BJ (cell line): ENCODE data around the gene UBE2QL1. TPM values are rescaled to one million over a fixed set of nuclear protein-coding genes. Genes with fewer than 3 reads are reported as not detected.

Source experiments
- CTCF ChIA-PET: fragments of 350-600 bp; formaldehyde crosslinking; extraction: SDS; loops from one replicate; lab custom pipeline; 2021; ENCODE audit warnings: antibody characterized with exemption, inconsistent platforms; lab: Yijun Ruan, JAX
- POLR2A ChIA-PET: fragments of 300-600 bp; sonication (Branson Sonifier 250); formaldehyde crosslinking; extraction: SDS; loops from one replicate; lab custom pipeline; 2021; ENCODE audit warnings: antibody characterized with exemption; lab: Charles Lee
- DNase-seq: peaks from one replicate; pipeline ENCODE4 v3.0.0-alpha.2; 2011; ENCODE audit warnings: low read depth
- H3K27me3 ChIP-seq: 2 replicates; pipeline ENCODE4 v1.6.0; 2011; ENCODE audit warnings: low read length; ENCODE audit not compliant: control insufficient read depth, insufficient read depth
- H3K36me3 ChIP-seq: 2 replicates; pipeline ENCODE4 v1.5.1; 2011; ENCODE audit warnings: low read length; ENCODE audit not compliant: control insufficient read depth, insufficient read depth
- H3K4me3 ChIP-seq: 2 replicates; pipeline ENCODE4 v1.5.1; 2011; ENCODE audit warnings: low read depth, mild to moderate bottlenecking, control low read depth, low read length
- polyA plus RNA-seq: library from polyadenylated mRNA; depleted of rRNA; stranded (reverse); fragments of >200 nt; gene quantifications from 2 replicates; pipeline ENCODE4 v1.2.3, GENCODE V29; 2011
- TF ChIP-seq, protein P1 (sequence below): IDR thresholded peaks from 2 replicates; pipeline ENCODE4 v1.5.1; 2011; ENCODE audit warnings: low read depth, mild to moderate bottlenecking, control low read depth, inconsistent platforms, low read length, moderate library complexity; ENCODE audit not compliant: insufficient read depth

The UBE2QL1 gene
- polyA plus RNA-seq, 1 experiment, result not detected

DNA sequence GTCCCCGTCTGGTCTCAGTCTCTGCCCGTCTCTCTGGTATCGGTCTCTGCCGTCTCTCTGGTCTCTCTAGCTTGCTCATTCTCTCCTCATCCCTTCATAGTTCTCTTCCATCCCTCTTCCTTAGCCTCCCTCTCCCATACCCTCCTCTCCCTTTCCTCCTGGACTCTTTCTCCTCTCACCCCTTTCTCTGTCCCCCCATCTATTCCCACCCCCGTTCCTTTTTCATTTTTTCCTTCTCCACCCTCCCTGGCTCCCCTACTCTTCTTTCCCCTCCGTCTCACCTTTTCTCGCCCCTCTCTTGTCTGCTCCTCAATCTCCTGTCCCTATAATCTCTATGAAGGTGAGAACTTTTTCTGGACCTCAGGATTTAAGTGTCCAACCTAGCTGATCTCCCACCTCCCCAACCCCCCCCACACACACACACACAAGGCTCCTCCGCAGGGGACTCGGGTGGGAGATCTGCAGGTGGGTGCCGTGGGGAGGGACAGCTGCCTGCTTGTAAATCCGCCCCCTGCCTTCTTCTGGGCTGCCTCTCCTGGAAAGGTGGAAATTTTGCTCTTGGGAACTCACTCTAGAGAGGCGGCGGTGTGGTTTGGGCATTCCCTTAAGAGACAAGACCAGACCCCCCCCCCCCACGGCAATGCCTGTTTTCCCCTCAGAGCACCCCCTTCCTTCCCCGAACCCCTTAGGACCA, 953 bp downstream of the UBE2QL1 start:
- ChIA-PET CTCF (interaction anchor here (0.6 kb wide), 1 partner anchor 475 kb away, joined by 4 read pairs; no protein-coding TSS in a partner anchor), POLR2A (no interaction called here)
- peaks cover 13% of the 10 kb centered on the region for H3K27me3 ChIP-seq

DNA sequence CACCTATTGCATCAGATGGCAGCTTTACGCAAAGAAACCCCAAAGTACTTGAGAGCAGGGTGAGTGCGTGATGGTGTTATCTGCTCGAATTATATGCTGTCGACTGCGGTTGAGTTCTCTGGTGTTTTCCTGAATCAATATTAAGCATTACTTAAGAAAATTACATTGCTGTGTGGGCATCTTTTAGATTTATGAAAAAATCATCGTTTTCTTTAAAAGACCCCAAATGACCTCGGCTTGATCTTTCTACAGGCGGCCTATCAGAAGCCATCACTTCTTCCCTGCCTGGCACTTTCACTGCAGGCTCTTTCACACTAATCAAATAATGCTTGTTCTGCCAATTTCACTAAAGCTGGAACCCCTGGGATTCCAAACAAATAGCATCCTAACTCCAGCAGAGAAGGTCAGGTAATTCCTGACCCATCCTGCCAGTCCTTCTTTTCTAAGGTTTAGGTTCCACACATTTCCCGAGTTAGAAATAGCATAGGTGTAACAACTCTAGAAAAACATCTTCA, 1.7 kb downstream of the UBE2QL1 start:
- no peaks in the 10 kb centered on the region for H3K36me3 ChIP-seq

More for the DNA sequence above, 953 bp downstream of the UBE2QL1 start:
- TF ChIP-seq, protein P1, sequence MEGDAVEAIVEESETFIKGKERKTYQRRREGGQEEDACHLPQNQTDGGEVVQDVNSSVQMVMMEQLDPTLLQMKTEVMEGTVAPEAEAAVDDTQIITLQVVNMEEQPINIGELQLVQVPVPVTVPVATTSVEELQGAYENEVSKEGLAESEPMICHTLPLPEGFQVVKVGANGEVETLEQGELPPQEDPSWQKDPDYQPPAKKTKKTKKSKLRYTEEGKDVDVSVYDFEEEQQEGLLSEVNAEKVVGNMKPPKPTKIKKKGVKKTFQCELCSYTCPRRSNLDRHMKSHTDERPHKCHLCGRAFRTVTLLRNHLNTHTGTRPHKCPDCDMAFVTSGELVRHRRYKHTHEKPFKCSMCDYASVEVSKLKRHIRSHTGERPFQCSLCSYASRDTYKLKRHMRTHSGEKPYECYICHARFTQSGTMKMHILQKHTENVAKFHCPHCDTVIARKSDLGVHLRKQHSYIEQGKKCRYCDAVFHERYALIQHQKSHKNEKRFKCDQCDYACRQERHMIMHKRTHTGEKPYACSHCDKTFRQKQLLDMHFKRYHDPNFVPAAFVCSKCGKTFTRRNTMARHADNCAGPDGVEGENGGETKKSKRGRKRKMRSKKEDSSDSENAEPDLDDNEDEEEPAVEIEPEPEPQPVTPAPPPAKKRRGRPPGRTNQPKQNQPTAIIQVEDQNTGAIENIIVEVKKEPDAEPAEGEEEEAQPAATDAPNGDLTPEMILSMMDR, result no peak
- no peaks in the 10 kb centered on the region for H3K36me3 ChIP-seq
- H3K4me3 ChIP-seq, result no peak overlapping the region
- DNase-seq, result no peak

DNA sequence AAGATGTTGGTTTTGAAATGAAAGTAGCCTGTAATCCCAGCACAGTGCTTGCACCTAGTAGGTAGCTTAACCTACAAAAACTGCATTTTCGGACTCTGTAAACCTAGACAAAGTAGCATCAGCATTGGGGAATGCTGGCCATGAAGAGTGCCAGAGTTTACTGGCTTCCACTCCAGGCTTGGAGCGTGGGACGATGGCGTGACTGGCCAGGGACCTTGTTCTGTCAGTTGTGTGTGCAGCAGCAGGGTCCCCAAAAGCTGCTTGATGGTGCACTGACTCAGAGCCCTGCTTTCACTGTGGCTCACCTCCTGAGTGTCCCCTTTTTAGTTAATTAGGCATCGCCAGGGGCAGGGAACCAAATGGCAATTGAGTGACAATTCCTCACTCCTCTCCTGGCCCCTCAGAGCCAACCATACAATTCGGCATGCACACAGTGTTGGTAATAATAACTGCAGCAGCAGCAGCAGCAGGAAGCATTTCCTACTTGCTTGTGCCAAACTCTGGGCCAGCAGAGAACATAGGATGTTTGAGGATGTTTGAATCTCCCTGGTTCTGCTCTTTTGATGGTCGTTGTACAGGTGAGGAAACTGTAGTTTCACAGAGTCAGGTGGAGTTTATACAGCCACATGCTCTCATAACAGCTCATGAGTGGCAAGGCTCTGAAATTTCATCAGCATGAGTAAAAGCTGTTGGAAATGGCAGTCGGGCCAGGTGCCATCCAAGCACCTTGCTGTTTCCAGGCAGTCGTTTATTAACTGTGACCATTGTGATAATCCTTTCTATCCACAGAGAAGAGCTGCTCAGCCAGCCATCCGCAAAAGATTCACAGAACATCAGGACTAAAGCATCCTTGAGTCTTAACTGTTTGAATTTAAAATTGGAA, 4.2 kb downstream of the UBE2QL1 start:
- CTCF ChIA-PET, result interaction anchor here (0.6 to 1.3 kb wide), 3 partner anchors 15 to 124 kb away, joined by 3 to 5 read pairs (median 3); no protein-coding TSS in a partner anchor
- no peak for DNase-seq
- peaks cover 13% of the 10 kb centered on the region for H3K27me3 ChIP-seq
- TF ChIP-seq, protein P1, result no peak
- POLR2A ChIA-PET, result no interaction called here
- no peak overlapping the region for H3K4me3 ChIP-seq
- no peaks in the 10 kb centered on the region for H3K36me3 ChIP-seq

More for the DNA sequence above, 1.7 kb downstream of the UBE2QL1 start:
- ChIA-PET CTCF (interaction anchor here (0.6 kb wide), 1 partner anchor 476 kb away, joined by 4 read pairs; no protein-coding TSS in a partner anchor), POLR2A (no interaction called here)
- Histone ChIP-seq H3K27me3 (peaks cover 13% of the 10 kb centered on the region), H3K4me3 (no peak overlapping the region)
- DNase-seq, result no peak
- TF ChIP-seq, protein P1, result no peak

DNA sequence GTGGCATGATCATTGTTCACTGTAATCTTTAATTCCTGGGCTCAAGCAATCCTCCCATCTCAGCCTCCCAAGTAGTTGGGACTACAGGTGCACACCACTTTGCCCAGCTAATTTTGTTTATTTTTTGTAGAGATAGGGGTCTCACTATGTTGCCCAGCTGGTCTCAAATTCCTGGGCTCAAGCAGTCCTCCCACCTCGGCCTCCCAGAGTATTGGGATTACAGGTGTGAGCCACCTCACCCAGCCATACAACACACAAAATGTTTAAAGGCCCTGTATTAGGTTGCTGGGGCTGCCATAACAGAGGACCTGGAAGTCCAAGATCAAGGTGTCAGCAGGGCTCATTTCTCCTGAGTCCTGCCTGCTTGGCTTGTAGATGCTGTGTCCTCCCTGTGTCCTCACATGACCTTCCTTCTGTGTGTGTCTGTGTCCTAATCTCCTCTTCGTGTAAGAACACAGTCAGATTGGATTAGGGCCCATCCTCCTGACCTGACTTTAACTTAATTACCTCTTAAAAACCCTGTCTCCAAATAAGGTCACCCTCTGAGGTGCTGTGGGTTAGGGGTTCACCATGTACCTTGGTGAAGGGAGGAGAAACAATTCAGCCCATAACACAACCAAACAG, 5.4 kb downstream of the UBE2QL1 start:
- DNase-seq, result no peak
- CTCF ChIA-PET, result no interaction called here
- Histone ChIP-seq H3K36me3 (no peaks in the 10 kb centered on the region), H3K4me3 (no peak overlapping the region), H3K27me3 (peaks cover 10% of the 10 kb centered on the region)
- TF ChIP-seq, protein P1, result no peak
- POLR2A ChIA-PET, result no interaction called here
